ENCODE data around the gene RFX3.

- no peak for TF ChIP-seq CTCF (IDR thresholded peaks at IDR 0.05; ENCODE audit: low read length)
- TF ChIP-seq EZH2 (IDR thresholded peaks at IDR 0.05; ENCODE audit: borderline replicate concordance, low read length) = no peak
Observed at GRCh38 chr9:3528451-3528850, 2.6 kb upstream of the RFX3 start.

All from OCI-LY1 (cell line).